IPS DF 6.9 (cell line): ENCODE results near the gene KDELR1.
A peak's percentile ranks its signal among the peaks of the same experiment; 100 is the strongest.
"Not testable (repeated sequence)": the region's sequence is repeated elsewhere in the genome, so short reads cannot be mapped to it uniquely, and the experiment has no call there.

Source experiments
- DNase-seq: peaks from one replicate; pipeline ENCODE4 v3.0.0-alpha.2; 2013; ENCODE audit warnings: low read depth, low spot score
- H3K27ac ChIP-seq: one replicate; pipeline ENCODE4 v1.5.1; 2013; ENCODE audit warnings: low read length, control low read depth
- H3K27me3 ChIP-seq: 2 replicates; pipeline ENCODE4 v1.6.1; 2013; ENCODE audit warnings: mild to moderate bottlenecking, low read length; ENCODE audit not compliant: control insufficient read depth, insufficient read depth
- H3K36me3 ChIP-seq: 2 replicates; pipeline ENCODE4 v1.6.1; 2013; ENCODE audit warnings: low read length; ENCODE audit not compliant: control insufficient read depth, insufficient read depth
- H3K4me1 ChIP-seq: 2 replicates; pipeline ENCODE4 v1.6.1; 2013; ENCODE audit warnings: low read length; ENCODE audit not compliant: control insufficient read depth, insufficient read depth
- H3K4me3 ChIP-seq: 2 replicates; pipeline ENCODE4 v1.5.1; 2013; ENCODE audit warnings: mild to moderate bottlenecking, low read length
- H3K9me3 ChIP-seq: 2 replicates; pipeline ENCODE4 v1.6.1; 2013; ENCODE audit warnings: low read length, inconsistent platforms; ENCODE audit not compliant: control insufficient read depth, insufficient read depth
- WGBS: extraction: QIAGEN DNeasy Blood & Tissue Kit; methylation state at CpG from one replicate; pipeline ENCODE4 v1.1.7; 2013; ENCODE audit warnings: mixed read lengths, missing lambda C conversion rate; ENCODE audit not compliant: insufficient read length, insufficient coverage; 5-methylcytosine and 5-hydroxymethylcytosine counted together

Gene KDELR1

DNA sequence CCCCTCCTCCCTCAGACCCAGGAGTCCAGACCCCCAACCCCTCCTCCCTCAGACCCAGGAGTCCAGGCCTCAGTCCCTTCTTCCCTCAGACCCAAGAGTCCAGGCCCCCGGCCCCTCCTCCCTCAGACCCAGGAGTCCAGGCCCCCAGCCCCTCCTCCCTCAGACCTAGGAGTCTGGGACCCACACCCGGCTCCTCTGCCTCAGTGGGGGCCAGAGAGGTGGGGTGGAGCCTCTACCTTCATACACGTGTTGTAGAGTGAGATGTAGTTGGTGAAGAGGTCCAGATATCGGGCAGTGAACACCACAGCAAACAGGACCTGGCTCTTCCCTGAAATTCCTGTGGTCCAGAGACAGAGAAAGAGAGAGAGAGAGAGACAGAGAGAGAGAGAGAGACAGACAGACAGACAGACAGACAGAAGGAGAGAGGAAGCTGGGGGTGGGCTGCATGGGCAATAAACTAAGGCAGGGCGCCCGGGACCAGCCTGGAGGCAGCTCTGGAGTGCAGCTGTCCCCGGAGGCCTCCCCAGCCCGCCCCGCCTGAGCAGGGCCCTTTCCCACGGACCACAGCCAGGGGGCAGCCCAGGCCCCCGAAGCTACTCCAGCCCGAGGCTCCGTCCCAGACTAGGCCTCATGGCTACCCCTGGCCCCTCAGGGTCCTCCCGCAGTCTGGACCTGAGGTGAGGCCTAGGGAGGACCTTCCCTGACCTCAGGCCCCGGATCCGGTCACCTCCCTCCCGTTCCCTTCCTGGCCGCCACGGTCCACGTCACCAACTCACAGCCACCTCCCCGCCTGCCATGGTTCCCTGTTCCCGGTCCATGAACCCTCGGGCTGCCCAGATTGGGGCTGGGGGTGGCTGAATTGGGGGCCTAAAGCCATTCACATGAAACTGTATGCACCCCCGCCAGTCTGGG is 907 bp downstream of the KDELR1 start:
- H3K36me3 ChIP-seq: peaks cover 13% of the 10 kb centered on the region
- no CpG with 5 or more reads among the region's 24 CpGs for WGBS
- no peak for DNase-seq
- H3K9me3 ChIP-seq: no peaks in the 10 kb centered on the region
- peak overlapping the region; percentile 96 for H3K4me3 ChIP-seq
- H3K27me3 ChIP-seq: peaks cover 9% of the 10 kb centered on the region; the same call in 1 of the 2 replicates
- H3K4me1 ChIP-seq: peaks cover 6% of the 10 kb centered on the region
- H3K27ac ChIP-seq: no peak overlapping the region

- Histone ChIP-seq H3K27ac (no peak overlapping the region), H3K36me3 (peaks cover 29% of the 10 kb centered on the region), H3K4me1 (peaks cover 1% of the 10 kb centered on the region)
Observed at GRCh38 chr19:48386981-48387380, 4.4 kb downstream of the KDELR1 start.

GRCh38 chr19:48385461-48386087 is 5.8 kb downstream of the KDELR1 start:
- H3K27me3 ChIP-seq: no peaks in the 10 kb centered on the region
- no peaks in the 10 kb centered on the region for H3K9me3 ChIP-seq
- no CpG with 5 or more reads among the region's 7 CpGs for WGBS
- no peak overlapping the region for H3K4me3 ChIP-seq
- H3K27ac ChIP-seq: no peak overlapping the region
- H3K4me1 ChIP-seq: no peaks in the 10 kb centered on the region; the same call in 1 of the 2 replicates
- no peak for DNase-seq
- H3K36me3 ChIP-seq: peaks cover 29% of the 10 kb centered on the region

More at GRCh38 chr19:48386981-48387380, 4.4 kb downstream of the KDELR1 start:
- WGBS: no CpG with 5 or more reads among the region's 3 CpGs
- Histone ChIP-seq H3K4me3 (no peak overlapping the region), H3K9me3 (no peaks in the 10 kb centered on the region), H3K27me3 (no peaks in the 10 kb centered on the region)
- no peak for DNase-seq

- Histone ChIP-seq H3K9me3 (no peaks in the 10 kb centered on the region), H3K4me3 (no peak overlapping the region), H3K36me3 (peaks cover 24% of the 10 kb centered on the region), H3K27me3 (no peaks in the 10 kb centered on the region), H3K27ac (no peak overlapping the region), H3K4me1 (no peaks in the 10 kb centered on the region)
- no peak for DNase-seq
- no CpG with 5 or more reads among the region's 8 CpGs for WGBS
Observed at GRCh38 chr19:48382286-48382685, 9.1 kb downstream of the KDELR1 start.

DNA sequence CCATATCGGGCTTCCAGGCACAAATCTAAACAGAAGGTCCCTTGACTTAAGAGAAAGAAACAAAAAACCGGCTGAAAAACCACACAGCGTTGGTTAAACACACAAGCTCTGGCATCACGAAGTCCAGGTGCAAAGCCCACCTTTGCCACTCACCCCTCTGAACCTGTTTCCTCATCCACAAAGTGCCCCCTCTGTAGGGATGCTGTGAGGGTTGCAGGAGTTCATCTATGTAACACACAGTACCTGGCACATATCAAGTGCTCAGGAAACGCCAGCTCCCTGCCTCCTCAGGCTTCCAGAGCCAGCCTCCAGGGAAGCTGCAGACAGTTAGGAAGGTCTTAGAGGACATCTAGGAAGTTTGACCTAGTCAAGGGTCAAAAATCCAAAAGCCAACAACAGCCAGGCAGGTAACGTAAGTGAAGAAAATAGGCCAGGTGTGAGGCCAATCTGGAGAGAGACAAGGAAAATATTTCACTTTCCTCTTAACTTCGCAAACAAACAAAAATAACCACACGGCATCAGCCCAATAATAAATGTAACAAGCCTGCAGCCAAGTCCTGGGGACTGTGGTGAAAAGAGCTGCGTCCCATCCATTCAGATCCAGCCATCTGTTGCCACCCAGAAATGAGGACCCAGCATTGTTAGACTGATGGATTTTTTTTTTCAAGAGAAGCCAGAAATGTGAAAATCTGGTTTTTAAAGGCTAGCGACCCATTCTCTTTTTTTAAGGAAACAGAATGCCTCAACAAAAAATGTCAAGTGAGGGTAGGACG is 10.0 kb downstream of the KDELR1 start:
- no peaks in the 10 kb centered on the region for H3K27me3 ChIP-seq
- H3K4me3 ChIP-seq: no peak overlapping the region
- no peaks in the 10 kb centered on the region for H3K9me3 ChIP-seq
- H3K4me1 ChIP-seq: no peaks in the 10 kb centered on the region
- no CpG with 5 or more reads among the region's 11 CpGs for WGBS
- DNase-seq: no peak
- H3K36me3 ChIP-seq: peaks cover 20% of the 10 kb centered on the region
- H3K27ac ChIP-seq: no peak overlapping the region

DNA sequence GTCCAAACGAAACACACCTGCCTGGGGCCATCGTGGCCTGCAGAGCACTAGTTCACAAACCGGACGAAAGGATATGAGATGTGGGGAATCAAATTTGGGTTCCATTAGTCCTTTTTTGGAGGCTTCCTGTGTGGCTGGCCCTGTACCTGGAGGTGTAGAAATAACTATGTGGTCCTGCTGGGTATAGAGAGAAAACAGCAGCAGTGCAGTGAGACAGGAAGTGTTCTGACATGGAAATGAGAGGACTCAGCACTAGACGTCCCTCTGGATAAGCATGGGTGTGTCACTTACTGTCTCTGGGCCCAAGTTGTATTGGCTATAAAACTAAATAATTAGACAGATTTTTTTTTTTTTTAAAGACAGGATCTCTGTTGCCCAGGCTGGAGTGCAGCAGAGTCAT is 12.3 kb downstream of the KDELR1 start:
- Histone ChIP-seq H3K9me3 (no peaks in the 10 kb centered on the region), H3K4me1 (no peaks in the 10 kb centered on the region), H3K27ac (no peak overlapping the region), H3K27me3 (no peaks in the 10 kb centered on the region), H3K36me3 (peaks cover 7% of the 10 kb centered on the region), H3K4me3 (no peak overlapping the region)
- no CpG with 5 or more reads among the region's 5 CpGs for WGBS
- no peak for DNase-seq

- no CpG with 5 or more reads among the region's 10 CpGs for WGBS
- DNase-seq: no peak
- H3K27me3 ChIP-seq: no peaks in the 10 kb centered on the region
- H3K4me1 ChIP-seq: no peaks in the 10 kb centered on the region
- H3K9me3 ChIP-seq: no peaks in the 10 kb centered on the region
- peaks cover 2% of the 10 kb centered on the region; the same call in 1 of the 2 replicates for H3K36me3 ChIP-seq
- no peak overlapping the region for H3K27ac ChIP-seq
- H3K4me3 ChIP-seq: no peak overlapping the region
Observed at GRCh38 chr19:48378194-48378570, 13.2 kb downstream of the KDELR1 start.

- WGBS: no CpG with 5 or more reads among the region's 11 CpGs
- Histone ChIP-seq H3K27me3 (no peaks in the 10 kb centered on the region), H3K4me3 (no peak overlapping the region), H3K9me3 (no peaks in the 10 kb centered on the region), H3K4me1 (no peaks in the 10 kb centered on the region), H3K36me3 (no peaks in the 10 kb centered on the region), H3K27ac (no peak overlapping the region)
- DNase-seq: no peak
Observed at GRCh38 chr19:48373567-48373966, 17.8 kb downstream of the KDELR1 start.

- Histone ChIP-seq H3K4me1 (no peaks in the 10 kb centered on the region), H3K27me3 (no peaks in the 10 kb centered on the region), H3K4me3 (no peak overlapping the region), H3K36me3 (no peaks in the 10 kb centered on the region), H3K9me3 (no peaks in the 10 kb centered on the region), H3K27ac (no peak overlapping the region)
- WGBS: no CpG with 5 or more reads among the region's 4 CpGs
- no peak for DNase-seq
Observed at GRCh38 chr19:48372904-48373303, 18.4 kb downstream of the KDELR1 start.

DNA sequence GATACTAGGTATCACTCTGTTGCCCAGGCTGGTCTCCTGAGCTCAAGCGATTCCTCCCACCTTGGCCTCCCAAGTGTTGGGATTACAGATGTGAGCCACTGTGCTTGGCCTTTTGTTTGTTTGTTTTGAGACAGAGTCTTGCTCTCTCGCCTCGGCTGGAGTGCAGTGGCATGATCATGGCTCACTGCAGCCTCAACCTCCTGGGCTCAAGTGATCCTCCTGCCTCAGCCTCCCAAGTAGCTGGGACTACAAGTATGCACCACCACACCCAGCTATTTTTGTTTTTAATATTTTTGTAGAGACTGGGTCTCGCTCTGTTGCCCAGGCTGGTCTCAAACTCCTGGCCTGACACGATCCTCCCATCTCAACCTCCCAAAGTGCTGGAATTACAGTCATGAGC is 19.6 kb downstream of the KDELR1 start:
- DNase-seq, H3K4me3 ChIP-seq, H3K27ac ChIP-seq, H3K9me3 ChIP-seq, H3K36me3 ChIP-seq, H3K4me1 ChIP-seq, H3K27me3 ChIP-seq: not testable (repeated sequence)
- no CpG with 5 or more reads among the region's 5 CpGs for WGBS
